HCT116 (cell line): ENCODE results near the gene CLOCK. TPM values are rescaled to one million over a fixed set of nuclear protein-coding genes. Genes with fewer than 3 reads are reported as not detected.

ENCODE experiments used
- ATAC-seq: fragments of 200-7000 bp; cut with Tn5 transposase; 2 replicates; pipeline ENCODE4 v1.9.1; 2020; ENCODE audit warnings: mild to moderate bottlenecking, moderate library complexity
- BruUV-seq: library from RNA; stranded (reverse); fragments of 400-500 nt; replicated peaks from 2 replicates; lab custom pipeline; 2021; lab: Mats Ljungman, UMichigan
- CTCF ChIA-PET: fragments of 300-600 bp; sonication (Branson Sonifier 250); formaldehyde crosslinking; loops from one replicate; lab custom pipeline; 2021; ENCODE audit warnings: antibody characterized with exemption; lab: Charles Lee
- POLR2A ChIA-PET: fragments of 300-600, 350-600 bp; sonication (Branson Sonifier 250); formaldehyde crosslinking; loops from one replicate; lab custom pipeline; 2021; ENCODE audit warnings: antibody characterized with exemption; lab: Charles Lee
- RAD21 ChIA-PET, 2 experiments: fragments of 300-600 bp; sonication (Branson Sonifier 250); formaldehyde crosslinking; loops; one replicate each; lab custom pipeline; 2023; ENCODE audit warnings: low total read pairs in 2 of 2; ENCODE audit not compliant: uncharacterized antibody in 2 of 2, unreplicated experiment in 2 of 2, low non-redundant PET in 1 of 2; lab: Charles Lee
- DNase-seq: peaks from one replicate; pipeline ENCODE4 v3.0.0-alpha.2; 2010; ENCODE audit warnings: low read depth, low spot score
- H2AFZ ChIP-seq: fragments of 200-600 bp; shearing (Covaris generic), sonication (generic); 2 replicates; pipeline ENCODE4 v1.6.1; 2017; ENCODE audit warnings: low read depth, mixed run types, mixed read lengths, antibody characterized with exemption, low read length; ENCODE audit not compliant: poor library complexity, severe bottlenecking
- H3K27ac ChIP-seq: 2 replicates; pipeline ENCODE4 v1.5.1; 2012; ENCODE audit warnings: low read depth, low read length
- H3K27me3 ChIP-seq: fragments of 200-600 bp; sonication (generic); 2 replicates; pipeline ENCODE4 v1.6.1; 2016; ENCODE audit warnings: mixed run types, low read length, mixed read lengths; ENCODE audit not compliant: insufficient read depth
- H3K36me3 ChIP-seq, 2 experiments: fragments of 200-500 bp in 1 of 2; fragments of 200-600 bp in 1 of 2; sonication (Bioruptor generic) in 1 of 2; sonication (generic) in 1 of 2; 2 replicates each; pipeline versions ENCODE4 v1.5.1 to v1.6.1; 2014 to 2016; ENCODE audit warnings: low read length in 2 of 2, inconsistent platforms in 1 of 2, mixed read lengths in 1 of 2, mixed run types in 1 of 2; ENCODE audit not compliant: insufficient read depth in 2 of 2, control insufficient read depth in 1 of 2
- H3K4me1 ChIP-seq, 2 experiments: fragments of 200-600 bp in 1 of 2; sonication (generic) in 1 of 2; 2 replicates each; pipeline versions ENCODE4 v1.5.1 to v1.6.1; 2012 to 2017; ENCODE audit warnings: low read length in 2 of 2, inconsistent platforms in 1 of 2, mild to moderate bottlenecking in 1 of 2, mixed read lengths in 1 of 2, mixed run types in 1 of 2, moderate library complexity in 1 of 2; ENCODE audit not compliant: insufficient read depth in 2 of 2, control insufficient read depth in 1 of 2
- H3K4me2 ChIP-seq: fragments of 200-600 bp; sonication (generic); 2 replicates; pipeline ENCODE4 v1.6.1; 2017; ENCODE audit warnings: mixed run types, low read length, mixed read lengths
- H3K4me3 ChIP-seq, 2 experiments: fragments of 200-600 bp in 1 of 2; sonication (generic) in 1 of 2; replicated peaks in 1 of 2; 2 replicates each; pipeline ENCODE4 v1.5.1; 2011 to 2016; ENCODE audit warnings: low read length in 2 of 2, control low read depth in 1 of 2, low read depth in 1 of 2, mild to moderate bottlenecking in 1 of 2, mixed read lengths in 1 of 2, mixed run types in 1 of 2
- H3K79me2 ChIP-seq: fragments of 200-600 bp; sonication (generic); 2 replicates; pipeline ENCODE4 v1.6.1; 2017; ENCODE audit warnings: mild to moderate bottlenecking, mixed run types, low read length, moderate library complexity, mixed read lengths; ENCODE audit not compliant: insufficient read depth
- H3K9ac ChIP-seq: fragments of 200-600 bp; sonication (generic); 2 replicates; pipeline ENCODE4 v1.6.1; 2016; ENCODE audit warnings: low read length, mixed read lengths
- H3K9me2 ChIP-seq: fragments of 200-600 bp; sonication (generic), shearing (Covaris generic); 2 replicates; pipeline ENCODE4 v1.6.1; 2017; ENCODE audit warnings: mixed run types, mild to moderate bottlenecking, moderate library complexity; ENCODE audit not compliant: insufficient read depth
- H3K9me3 ChIP-seq, 2 experiments: fragments of 200-500 bp in 1 of 2; fragments of 200-600 bp in 1 of 2; sonication (Bioruptor generic) in 1 of 2; sonication (generic) in 1 of 2; 2 replicates each; pipeline ENCODE4 v1.6.1; 2014 to 2017; ENCODE audit warnings: low read length in 2 of 2, mixed read lengths in 2 of 2, inconsistent platforms in 1 of 2, low read depth in 1 of 2, mild to moderate bottlenecking in 1 of 2, mixed run types in 1 of 2, moderate library complexity in 1 of 2; ENCODE audit not compliant: control insufficient read depth in 1 of 2, insufficient read depth in 1 of 2
- H4K20me1 ChIP-seq: fragments of 200-600 bp; sonication (generic), shearing (Covaris generic); 2 replicates; pipeline ENCODE4 v1.6.1; 2017; ENCODE audit warnings: mixed run types, mild to moderate bottlenecking, moderate library complexity; ENCODE audit not compliant: insufficient read depth
- CBX3 ChIP-seq: IDR thresholded peaks from 2 replicates; pipeline ENCODE4 v1.6.1; 2012; ENCODE audit warnings: low read depth
- FOSL1 ChIP-seq: IDR thresholded peaks from 2 replicates; pipeline ENCODE4 v1.6.1; 2012; ENCODE audit warnings: low read depth
- JUND ChIP-seq: IDR thresholded peaks from 2 replicates; pipeline ENCODE4 v1.6.1; 2012
- MAX ChIP-seq: IDR thresholded peaks from 2 replicates; pipeline ENCODE4 v1.6.1; 2012
- POLR2A ChIP-seq: IDR thresholded peaks from 2 replicates; pipeline ENCODE4 v1.7.0; 2011; ENCODE audit warnings: borderline replicate concordance; ENCODE audit not compliant: insufficient read depth, insufficient read length; ENCODE audit errors: extremely low read depth
- SRF ChIP-seq: IDR thresholded peaks from 2 replicates; pipeline ENCODE4 v1.6.1; 2012; ENCODE audit warnings: low read depth
- TCF7L2 ChIP-seq: IDR thresholded peaks from 2 replicates; pipeline ENCODE4 v1.7.0; 2011; ENCODE audit warnings: borderline replicate concordance, inconsistent platforms; ENCODE audit not compliant: insufficient read depth, insufficient read length; ENCODE audit errors: extremely low read depth
- YY1 ChIP-seq: IDR thresholded peaks from 2 replicates; pipeline ENCODE4 v1.6.1; 2011; ENCODE audit warnings: low read length, low read depth, moderate library complexity, mild to moderate bottlenecking; ENCODE audit not compliant: insufficient replicate concordance; ENCODE audit errors: extremely low read depth
- ZBTB33 ChIP-seq: IDR thresholded peaks from 2 replicates; pipeline ENCODE4 v1.6.1; 2011; ENCODE audit warnings: mild to moderate bottlenecking, low read length, moderate library complexity; ENCODE audit not compliant: insufficient replicate concordance; ENCODE audit errors: extremely low read depth
- ZFX ChIP-seq: fragments of 450-650 bp; IDR thresholded peaks from 2 replicates; pipeline ENCODE4 v1.6.1; 2017
- intact Hi-C: fragments of 100-400 bp; cut with micrococcal nuclease; formaldehyde crosslinking; loops from 2 replicates; pipeline ENCODE4 v1.10.0; 2022
- total RNA-seq: library from RNA; stranded (reverse); gene quantifications from one replicate; pipeline ENCODE4 v1.2.1, GENCODE V29; 2021; ENCODE audit not compliant: unreplicated experiment

CLOCK gene
- total RNA-seq, 1 experiment from 2014 or later: 38.7 TPM

- ATAC-seq: no peak
- no peaks in the 10 kb centered on the region; a peak in 1 of 4 replicates for H3K36me3 ChIP-seq
- H3K27ac ChIP-seq: no peak overlapping the region
- POLR2A ChIA-PET: no interaction called here
- H3K4me1 ChIP-seq: no peaks in the 10 kb centered on the region
- H4K20me1 ChIP-seq: no peaks in the 10 kb centered on the region
- RAD21 ChIA-PET: no interaction called here
- H3K4me2 ChIP-seq: no peak overlapping the region
- no peaks in the 10 kb centered on the region for H3K9me3 ChIP-seq
- no peak overlapping the region for H3K9ac ChIP-seq
- intact Hi-C loops: no loop called here
- TF ChIP-seq YY1 (no peak), TCF7L2 (no peak), MAX (no peak), SRF (no peak), FOSL1 (no peak), JUND (no peak), CBX3 (no peak), POLR2A (no peak), ZBTB33 (no peak), ZFX (no peak)
- TF ChIP-seq, all 23 proteins: peak for 0
- Histone ChIP-seq H3K79me2 (peaks cover 58% of the 10 kb centered on the region), H2AFZ (no peak overlapping the region), H3K27me3 (no peaks in the 10 kb centered on the region), H3K4me3 (no peak overlapping the region), H3K9me2 (no peaks in the 10 kb centered on the region)
- no peak for DNase-seq
- BruUV-seq: no TSS peak
- CTCF ChIA-PET: no interaction called here
Measured at GRCh38 chr4:55512077-55512476, 34.6 kb downstream of the CLOCK start.
